Melanocyte of skin (primary cell): Measurements from ENCODE around the gene CCM2. TPM values are rescaled to one million over a fixed set of nuclear protein-coding genes. Genes with fewer than 3 reads are reported as not detected.

Experiments
- small RNA-seq, 2 donors: library from RNA; depleted of rRNA; stranded (forward); fragments of <200 nt; gene quantifications; one replicate each; pipeline ENCODE3, GENCODE V24; 2012
- total RNA-seq, 2 donors: library from RNA; depleted of rRNA; stranded (reverse); fragments of >200 nt; gene quantifications; 2 replicates each; pipeline ENCODE4 v1.2.3, GENCODE V29; 2012

Gene CCM2
- 10 to 100 TPM; 26.8 to 37.3 TPM for total RNA-seq

DNA sequence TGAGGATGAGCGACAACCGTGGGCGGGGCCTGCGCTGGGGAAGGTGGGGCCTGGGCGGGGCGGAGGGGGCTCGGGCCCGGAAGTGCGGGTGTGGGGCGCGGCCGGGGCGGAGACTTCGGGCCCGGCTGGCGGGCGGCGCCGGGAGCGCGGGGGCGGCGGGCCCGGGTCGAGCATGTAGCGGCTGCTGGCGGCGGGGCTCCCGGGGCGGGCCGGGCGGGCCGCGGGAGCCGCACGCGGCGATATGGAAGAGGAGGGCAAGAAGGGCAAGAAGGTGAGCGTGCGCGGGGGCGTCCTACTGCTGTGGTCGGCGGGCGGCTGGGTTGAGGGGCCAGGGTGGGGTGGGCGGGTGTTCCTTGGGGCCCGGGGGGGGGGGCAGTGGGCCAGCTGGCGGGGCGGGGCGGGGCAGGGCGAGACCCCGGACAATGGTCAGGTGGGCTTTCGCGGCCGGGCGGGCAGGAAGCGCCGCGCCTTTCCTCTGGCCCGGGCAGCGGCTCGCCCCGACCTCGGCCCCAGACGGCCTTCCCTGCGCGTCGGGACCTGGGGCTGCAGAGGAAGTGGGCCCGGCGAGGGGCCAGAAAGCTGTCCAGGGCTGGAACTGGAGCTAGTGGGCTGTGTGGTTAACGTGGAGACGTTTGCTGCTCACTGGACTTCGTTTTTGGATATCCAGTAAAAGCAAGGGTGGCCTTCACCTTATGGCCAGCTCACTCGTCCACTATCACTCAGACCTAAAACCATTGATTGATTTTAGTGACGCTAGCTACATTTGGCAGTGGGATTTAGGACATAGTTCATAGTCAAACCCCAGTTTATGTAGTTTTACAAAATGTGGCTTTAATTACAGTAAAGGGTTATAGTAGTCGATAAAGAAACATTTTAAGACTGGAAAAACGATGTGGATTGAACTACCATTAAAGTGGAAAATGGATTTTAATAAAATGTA is at the start of gene CCM2:
Gene CCM2 (plus strand): TSS at position 109 of the 940 bp plus-strand sequence. CDS start 133 bp downstream, at position 242.

DNA sequence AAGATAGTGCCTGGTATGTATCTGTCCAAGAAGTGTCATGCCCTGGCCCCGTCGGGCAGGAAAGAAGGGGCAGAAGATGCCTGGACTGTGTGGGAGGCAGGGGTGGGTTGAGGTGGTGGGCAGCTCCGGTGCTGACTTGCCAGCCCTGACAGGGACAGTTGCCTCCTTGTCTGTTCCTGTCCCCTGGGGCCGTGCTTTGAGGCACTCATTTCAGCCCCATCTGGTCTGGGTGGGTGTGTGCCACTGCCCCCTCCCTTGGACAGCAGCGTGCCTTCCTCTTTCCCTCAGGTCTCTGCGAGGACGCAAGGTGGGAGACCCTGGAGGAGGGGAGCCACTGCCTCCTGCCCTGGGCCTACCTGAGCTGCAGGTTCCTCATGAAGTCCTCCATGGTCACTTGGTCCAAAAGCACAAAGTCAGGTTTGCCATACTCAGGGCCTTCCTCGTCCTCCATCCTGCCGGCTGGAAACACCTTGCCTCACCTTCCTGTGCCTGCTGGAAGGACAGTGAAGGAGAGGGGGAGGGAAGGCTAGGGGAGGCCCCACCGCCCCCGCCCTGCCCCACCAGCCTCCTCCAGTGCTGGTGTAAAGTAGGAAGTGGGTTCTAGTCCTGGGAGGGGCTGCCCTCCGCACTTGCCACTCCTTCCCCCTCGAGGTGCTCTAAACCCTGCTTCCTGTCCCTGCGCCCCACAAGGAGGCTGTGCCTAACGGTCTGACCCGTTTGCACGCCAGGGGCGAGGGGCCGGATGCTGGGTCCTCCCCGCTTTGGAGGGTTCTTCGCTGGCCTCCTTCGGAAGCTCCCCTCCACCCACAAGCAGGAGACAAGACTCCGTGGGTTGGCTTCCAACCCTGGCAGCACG is 21.3 kb upstream of the CCM2 start, which contains the start of gene MYO1G:
Gene MYO1G (minus strand): TSS at position 505 of the 856 bp plus-strand sequence. CDS start 54 bp downstream, at position 451.

DNA sequence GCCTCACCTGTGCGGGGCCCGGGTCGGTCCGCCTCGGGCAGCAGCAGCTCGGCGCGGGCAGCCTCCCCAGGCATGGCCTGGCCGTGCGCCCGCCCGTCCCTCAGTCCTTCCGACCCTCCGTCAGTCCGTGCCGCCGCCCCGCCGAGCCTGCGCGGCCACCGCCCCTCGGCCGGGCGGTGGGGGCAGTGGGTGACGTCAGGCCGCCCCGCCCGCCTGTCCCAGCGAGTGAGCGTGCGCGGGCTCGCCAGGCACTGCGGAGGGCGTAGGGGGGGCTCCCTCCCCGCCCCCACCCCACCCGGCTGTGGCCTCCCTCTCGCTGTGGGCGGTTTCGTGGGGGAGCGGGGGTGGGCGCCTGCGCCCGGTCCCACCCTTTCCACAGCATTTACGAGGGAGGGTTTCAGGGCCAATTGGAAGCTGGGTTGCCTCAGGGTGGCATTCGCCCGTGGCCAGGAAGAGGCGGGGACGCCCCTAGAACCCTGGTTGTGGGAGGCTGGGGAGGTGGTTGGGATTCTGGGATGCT is 88.9 kb downstream of the CCM2 start, which contains the start of gene NACAD:
Gene NACAD (minus strand): TSS at position 149 of the 520 bp plus-strand sequence. CDS start 75 bp downstream, at position 74.

DNA sequence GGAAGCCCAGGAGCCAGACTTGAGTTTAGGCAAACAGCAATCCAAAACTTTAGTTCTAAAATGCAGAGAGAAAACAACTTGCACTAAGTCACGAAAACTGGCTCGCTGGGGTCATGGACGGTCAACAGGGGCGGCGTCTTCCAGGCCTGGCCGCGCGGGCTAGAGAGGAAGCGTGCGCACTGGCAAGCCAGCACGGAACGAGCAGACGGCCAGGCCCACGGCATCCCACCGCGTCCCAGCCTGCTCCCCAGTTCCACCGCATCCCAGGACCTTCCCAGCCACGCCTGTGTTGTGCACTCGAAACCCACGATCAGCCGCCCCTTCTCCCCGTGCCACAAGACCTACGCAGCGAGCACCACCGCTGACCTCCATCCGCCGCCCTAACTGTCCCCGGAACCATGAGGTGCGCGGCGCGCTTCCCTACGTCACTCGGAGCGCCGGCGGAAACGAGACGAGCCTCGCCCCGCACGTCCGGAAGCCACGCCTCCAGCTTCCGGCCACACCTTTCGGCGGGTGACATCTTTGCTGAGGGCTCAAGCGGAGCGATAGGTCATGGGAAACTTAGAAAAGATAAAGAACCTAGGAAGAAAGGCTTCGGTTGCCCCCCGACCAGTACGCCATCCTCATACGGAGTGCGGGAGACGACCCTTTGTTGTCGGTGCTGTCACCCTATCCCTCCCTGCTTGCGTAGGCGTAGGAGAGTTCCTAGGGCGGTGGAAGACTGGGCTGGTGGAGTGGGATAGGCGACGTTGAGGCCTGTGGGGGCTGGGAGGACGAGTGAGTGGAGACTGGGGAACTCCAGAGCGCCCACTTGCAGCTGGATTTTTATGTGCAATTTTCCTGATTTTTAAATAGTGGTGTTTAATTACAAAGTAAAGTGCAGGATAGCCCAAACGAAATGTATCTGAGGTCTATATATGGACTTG is 111.6 kb downstream of the CCM2 start, which contains the start of gene TBRG4:
Gene TBRG4 (minus strand): TSS at position 400 of the 926 bp plus-strand sequence. CDS start 2,460 bp downstream, outside the sequence.

Small RNA genes lying within 50 kb of the gene (small RNA-seq; reads per million reads assigned to genes)
- gene SNORA5A (85.2 to 192 reads per million in 2 donors), gene SNORA5B (0 reads per million in 2 donors), gene SNORA5C (34.8 to 36.4 reads per million in 2 donors)

Other genes starting within 250 kb of the CCM2 start
- gene PPIA, start 203.5 kb upstream of the CCM2 start, total RNA-seq = 1,000 to 10,000 TPM; 2,177 to 2,807 TPM
- 100 to 1,000 TPM in 1 of 2 donors, 10 to 100 TPM in 1; 58.5 to 117 TPM for gene H2AZ2, start 152.1 kb upstream of the CCM2 start, total RNA-seq
- 10 to 100 TPM; 16.9 to 22.3 TPM for gene PURB, start 114.7 kb upstream of the CCM2 start, total RNA-seq
- gene MYO1G, start 21.2 kb upstream of the CCM2 start, total RNA-seq = under 1 TPM; under 0.01 TPM
- under 1 TPM; under 0.01 to 0.33 TPM for gene NACAD, start 88.8 kb downstream of the CCM2 start, total RNA-seq
- gene TBRG4, start 111.5 kb downstream of the CCM2 start, total RNA-seq = 100 to 1,000 TPM; 124 to 191 TPM
- under 1 TPM in 1 of 2 donors, not detected in 1; 0.34 TPM for gene RAMP3, start 157.6 kb downstream of the CCM2 start, total RNA-seq